Activated T-cell treated with anti-CD3 and anti-CD28 coated beads for 48 hours (primary cell): ENCODE measurements around the gene CMTM7.

Experiments used
- DNase-seq: peaks from one replicate; pipeline ENCODE4 v3.0.0-alpha.2; 2020; ENCODE audit warnings: low read depth

CMTM7 gene

GRCh38 chr3:32414522-32415202 lies 23.0 kb downstream of the CMTM7 start:
- DNase-seq: no peak

- DNase-seq: no peak
Observed at GRCh38 chr3:32419742-32420125, 28.1 kb downstream of the CMTM7 start.

GRCh38 chr3:32420126-32421038 lies 28.7 kb downstream of the CMTM7 start:
- no peak for DNase-seq

- DNase-seq: no peak
Observed at GRCh38 chr3:32421185-32421584, 29.5 kb downstream of the CMTM7 start.

GRCh38 chr3:32421991-32422859 lies 30.6 kb downstream of the CMTM7 start:
- no peak for DNase-seq

GRCh38 chr3:32422943-32423342 lies 31.3 kb downstream of the CMTM7 start:
- DNase-seq: no peak

- no peak for DNase-seq
Observed at GRCh38 chr3:32423534-32423933, 31.9 kb downstream of the CMTM7 start.

GRCh38 chr3:32423956-32424557 lies 32.4 kb downstream of the CMTM7 start:
- no peak for DNase-seq

GRCh38 chr3:32424581-32425250 lies 33.1 kb downstream of the CMTM7 start:
- no peak for DNase-seq

GRCh38 chr3:32428092-32429068 lies 36.7 kb downstream of the CMTM7 start:
- no peak for DNase-seq

- no peak for DNase-seq
Observed at GRCh38 chr3:32430900-32431299, 39.2 kb downstream of the CMTM7 start.

GRCh38 chr3:32431481-32431880 lies 39.8 kb downstream of the CMTM7 start:
- no peak for DNase-seq

GRCh38 chr3:32432045-32432710 lies 40.5 kb downstream of the CMTM7 start:
- no peak for DNase-seq

- no peak for DNase-seq
Observed at GRCh38 chr3:32432711-32433530, 41.3 kb downstream of the CMTM7 start.

GRCh38 chr3:32434206-32434605 lies 42.6 kb downstream of the CMTM7 start:
- DNase-seq: no peak

- DNase-seq: no peak
Observed at GRCh38 chr3:32435911-32436815, 44.5 kb downstream of the CMTM7 start.

GRCh38 chr3:32436816-32437189 lies 45.1 kb downstream of the CMTM7 start:
- no peak for DNase-seq

- DNase-seq: no peak
Observed at GRCh38 chr3:32437896-32438295, 46.2 kb downstream of the CMTM7 start.
